HepG2 (cell line): Measurements from ENCODE around the gene USP11. TPM values are rescaled to one million over a fixed set of nuclear protein-coding genes. Genes with fewer than 3 reads are reported as not detected.

Source experiments
- ATAC-seq: fragments of 200-7000 bp; cut with Tn5 transposase; 3 replicates; pipeline ENCODE4 v1.9.1; 2020; ENCODE audit warnings: mild to moderate bottlenecking, moderate library complexity
- BruUV-seq: library from RNA; stranded (reverse); fragments of 400-500 nt; replicated peaks from 2 replicates; lab custom pipeline; 2021; lab: Mats Ljungman, UMichigan
- CTCF ChIA-PET: fragments of 300-600 bp; formaldehyde crosslinking; extraction: SDS; loops from one replicate; lab custom pipeline; 2021; ENCODE audit warnings: low total read pairs, inconsistent platforms, low intra/inter-chr PET ratio; lab: Yijun Ruan, JAX
- POLR2A ChIA-PET: fragments of 350-600 bp; sonication (Branson Sonifier 250); formaldehyde crosslinking; loops from one replicate; lab custom pipeline; 2020; ENCODE audit warnings: antibody characterized with exemption, inconsistent platforms; lab: Yijun Ruan, JAX
- DNase-seq: peaks from one replicate; pipeline ENCODE4 v3.0.0-alpha.2; 2015; ENCODE audit warnings: low spot score
- FAIRE-seq: peaks from 3 replicates; lab custom pipeline; 2011; peaks lifted over from hg19 to GRCh38; lab: Jason Lieb, UNC
- H2AFZ ChIP-seq: one replicate; pipeline ENCODE4 v1.6.1; 2011; ENCODE audit warnings: low read length, inconsistent platforms
- H3K27ac ChIP-seq: fragments of 300-600 bp; 3 replicates; pipeline ENCODE4 v1.8.0; 2011; ENCODE audit warnings: mixed run types, mild to moderate bottlenecking, mixed read lengths, low read length, inconsistent platforms; ENCODE audit not compliant: insufficient read depth; ENCODE audit errors: extremely low read length
- H3K27me3 ChIP-seq, 2 experiments: fragments of 200-600 bp in 1 of 2; 2 replicates in 1 of 2; 3 replicates in 1 of 2; pipeline versions ENCODE4 v1.6.0 to v1.8.0; 2011; ENCODE audit warnings: low read length in 2 of 2, mild to moderate bottlenecking in 2 of 2, moderate library complexity in 2 of 2, inconsistent platforms in 1 of 2; ENCODE audit not compliant: insufficient read depth in 2 of 2, control insufficient read depth in 1 of 2
- H3K36me3 ChIP-seq, 2 experiments: fragments of 200-600 bp in 1 of 2; replicated peaks in 1 of 2; 2 replicates in 1 of 2; 3 replicates in 1 of 2; pipeline versions ENCODE4 v1.5.1 to v1.8.0; 2011; ENCODE audit warnings: low read length in 2 of 2, inconsistent platforms in 1 of 2; ENCODE audit not compliant: insufficient read depth in 2 of 2, control insufficient read depth in 1 of 2
- H3K4me1 ChIP-seq: 2 replicates; pipeline ENCODE4 v1.5.1; 2012; ENCODE audit warnings: low read length, inconsistent platforms; ENCODE audit not compliant: insufficient read depth
- H3K4me2 ChIP-seq: 2 replicates; pipeline ENCODE4 v1.6.0; 2011; ENCODE audit warnings: low read depth, low read length, inconsistent platforms
- H3K4me3 ChIP-seq, 3 experiments: fragments of 200-600 bp in 1 of 3; sonication (generic), shearing (Covaris generic) in 1 of 3; replicated peaks in 1 of 3; 2 replicates each; pipeline ENCODE4 v1.5.1; 2011 to 2016; ENCODE audit warnings: low read length in 3 of 3, inconsistent platforms in 2 of 3, low read depth in 2 of 3, mild to moderate bottlenecking in 2 of 3, control low read depth in 1 of 3, mixed read lengths in 1 of 3; ENCODE audit not compliant: insufficient read depth in 1 of 3
- H3K79me2 ChIP-seq: one replicate; pipeline ENCODE4 v1.6.1; 2011; ENCODE audit warnings: low read length, inconsistent platforms; ENCODE audit not compliant: insufficient read depth
- H3K9ac ChIP-seq: 2 replicates; pipeline ENCODE4 v1.6.0; 2011; ENCODE audit warnings: mild to moderate bottlenecking, low read depth, low read length, inconsistent platforms; ENCODE audit not compliant: insufficient read depth
- H3K9me3 ChIP-seq: 2 replicates; pipeline ENCODE4 v1.5.1; 2012; ENCODE audit warnings: mild to moderate bottlenecking, low read length
- H4K20me1 ChIP-seq: 2 replicates; pipeline ENCODE4 v1.6.0; 2011; ENCODE audit warnings: inconsistent platforms, mild to moderate bottlenecking, low read length, moderate library complexity; ENCODE audit not compliant: insufficient read depth
- ELK4 ChIP-seq: sonication (generic); formaldehyde crosslinking; IDR thresholded peaks from 2 replicates; pipeline ENCODE4 v1.9.0; 2021; ENCODE audit warnings: missing genetic modification reagents, borderline replicate concordance
- KLF13 ChIP-seq: sonication (generic); formaldehyde crosslinking; IDR thresholded peaks from 2 replicates; pipeline ENCODE4 v1.4.0; 2020; ENCODE audit warnings: mild to moderate bottlenecking, missing genetic modification reagents
- KMT2B ChIP-seq: IDR thresholded peaks from 2 replicates; pipeline ENCODE4 v1.6.1; 2016; ENCODE audit warnings: missing genetic modification reagents, missing compliant biosample characterization
- SKIL ChIP-seq: sonication (generic); formaldehyde crosslinking; IDR thresholded peaks from 2 replicates; pipeline ENCODE4 v1.8.0; 2022; ENCODE audit warnings: missing genetic modification reagents, mild to moderate bottlenecking, moderate library complexity, borderline replicate concordance
- SNRNP70 ChIP-seq: fragments of 200-400 bp; formaldehyde crosslinking; IDR thresholded peaks from 2 replicates; pipeline ENCODE4 v1.6.1; 2017; ENCODE audit warnings: mild to moderate bottlenecking, low read depth, low read length, moderate library complexity
- SRSF9 ChIP-seq: fragments of 200-400 bp; formaldehyde crosslinking; IDR thresholded peaks from 2 replicates; pipeline ENCODE4 v1.6.1; 2018; ENCODE audit warnings: borderline replicate concordance, mild to moderate bottlenecking, low read depth, low read length; ENCODE audit not compliant: insufficient read depth, poor library complexity, severe bottlenecking
- TFDP1 ChIP-seq: IDR thresholded peaks from 2 replicates; pipeline ENCODE4 v1.6.1; 2016; ENCODE audit warnings: missing compliant biosample characterization, missing genetic modification reagents, borderline replicate concordance
- TMF1 ChIP-seq: sonication (generic); formaldehyde crosslinking; IDR thresholded peaks from 2 replicates; pipeline ENCODE4 v1.8.1; 2022; ENCODE audit warnings: low read depth, missing genetic modification reagents
- ZNF12 ChIP-seq: sonication (generic); formaldehyde crosslinking; IDR thresholded peaks from 2 replicates; pipeline ENCODE4 v1.5.0; 2020; ENCODE audit warnings: missing genetic modification reagents
- ZNF251 ChIP-seq: sonication (generic); formaldehyde crosslinking; IDR thresholded peaks from 2 replicates; pipeline ENCODE4 v1.9.0; 2021; ENCODE audit warnings: mild to moderate bottlenecking, missing genetic modification reagents
- ZNF678 ChIP-seq: sonication (generic); formaldehyde crosslinking; IDR thresholded peaks from 2 replicates; pipeline ENCODE4 v1.4.0; 2020; ENCODE audit warnings: mild to moderate bottlenecking, missing genetic modification reagents
- WGBS: methylation state at CpG from one replicate; pipeline ENCODE4 v1.1.6; 2017; ENCODE audit warnings: low lambda C conversion rate; 5-methylcytosine and 5-hydroxymethylcytosine counted together
- in situ Hi-C: cut with HindIII; loops from 2 replicates; pipeline ENCODE4 v1.10.0; 2017; ENCODE audit warnings: low pct_unique_long_range_greater_than_20kb; ENCODE audit not compliant: extremely low pct_ligation_motif_present
- intact Hi-C: fragments of 100-400 bp; cut with micrococcal nuclease; formaldehyde crosslinking; loops from one replicate; pipeline ENCODE4 v1.10.0; 2022; ENCODE audit not compliant: unreplicated experiment
- polyA plus RNA-seq, 8 experiments: library from polyadenylated mRNA; depleted of rRNA in 3 of 8; stranded (reverse) in 7 of 8; unstranded in 1 of 8; fragments of >200 nt; fragmentation: Illumina TruSeq in 4 of 8; extraction: Trizol in 4 of 8; gene quantifications; 2 replicates each; pipeline versions ENCODE4 v1.2.1 to v1.2.3, GENCODE V29; 2011 to 2016; ENCODE audit warnings: low read depth in 4 of 8, missing spikeins in 1 of 8, mixed read lengths in 1 of 8; ENCODE audit not compliant: insufficient read depth in 1 of 8
- total RNA-seq, 5 experiments: library from RNA; depleted of rRNA; stranded (reverse); fragments of >200 nt; fragmentation: Illumina TruSeq; extraction: Trizol; gene quantifications; 2 replicates each; pipeline ENCODE4 v1.2.3, GENCODE V29; 2016; ENCODE audit warnings: low read depth in 1 of 5

Gene USP11
- total and polyA plus RNA-seq, 2 of the 13 experiments (the other 11 are each of a cell fraction or from before 2014, with no cell fraction given) = 23.8 to 31.7 TPM

- CTCF ChIA-PET = no interaction called here
- DNase-seq (no peak), FAIRE-seq (no peak), ATAC-seq (no peak)
- H3K9me3 ChIP-seq = no peaks in the 10 kb centered on the region
- H4K20me1 ChIP-seq = peaks cover 13% of the 10 kb centered on the region; the same call in 1 of the 2 replicates
- H3K36me3 ChIP-seq = peaks cover 9 to 30% of the 10 kb centered on the region in 2 experiments; a peak in 3 of 5 replicates
- H3K4me2 ChIP-seq = no peak overlapping the region
- WGBS = 80% methylated on average over 1 of the region's 12 CpGs
- no peak overlapping the region for H3K4me3 ChIP-seq
- in situ Hi-C loops = no loop called here
- H3K4me1 ChIP-seq = peaks cover 24% of the 10 kb centered on the region
- H3K79me2 ChIP-seq = peaks cover 15% of the 10 kb centered on the region
- H2AFZ ChIP-seq = no peak overlapping the region
- POLR2A ChIA-PET = interaction anchor here (2.0 kb wide), 1 partner anchor 17 kb away, joined by 4 read pairs; the partner anchor contains the start of gene USP11
- H3K27ac ChIP-seq = no peak overlapping the region
- H3K9ac ChIP-seq = no peak overlapping the region
- no peaks in the 10 kb centered on the region for H3K27me3 ChIP-seq
- intact Hi-C loops = no loop called here
- BruUV-seq = no TSS peak
- TF ChIP-seq TFDP1 (no peak), SRSF9 (no peak), SNRNP70 (no peak), ZNF251 (CRISPR knock-in tag) (no peak), TMF1 (CRISPR knock-in tag) (no peak), KMT2B (no peak), ZNF678 (CRISPR knock-in tag) (no peak), SKIL (CRISPR knock-in tag) (no peak), ZNF12 (no peak), KLF13 (CRISPR knock-in tag) (no peak), ELK4 (CRISPR knock-in tag) (no peak)
Observed at GRCh38 chrX:47215291-47215900, 17.4 kb upstream of the USP11 start.
